Astrocyte (in vitro differentiated cells and primary cell): ENCODE results near the gene PSENEN. TPM values are rescaled to one million over a fixed set of nuclear protein-coding genes. Genes with fewer than 3 reads are reported as not detected.

Experiments used
- DNase-seq: peaks from one replicate; pipeline ENCODE4 v3.0.0-alpha.2; 2010; ENCODE audit warnings: low read depth
- FAIRE-seq: peaks from 2 replicates; lab custom pipeline; 2011; peaks lifted over from hg19 to GRCh38; lab: Jason Lieb, UNC
- H2AFZ ChIP-seq: 2 replicates; pipeline ENCODE4 v1.6.0; 2012; ENCODE audit warnings: low read depth, low read length, inconsistent platforms
- H3K27ac ChIP-seq: 2 replicates; pipeline ENCODE4 v1.5.1; 2011; ENCODE audit warnings: low read depth, low read length, inconsistent platforms
- H3K27me3 ChIP-seq: 2 replicates; pipeline ENCODE4 v1.6.0; 2011; ENCODE audit warnings: low read length, inconsistent platforms; ENCODE audit not compliant: insufficient read depth
- H3K36me3 ChIP-seq: 2 replicates; pipeline ENCODE4 v1.5.1; 2011; ENCODE audit warnings: low read length, inconsistent platforms; ENCODE audit not compliant: insufficient read depth
- H3K4me1 ChIP-seq: 2 replicates; pipeline ENCODE4 v1.5.1; 2011; ENCODE audit warnings: low read length, inconsistent platforms; ENCODE audit not compliant: insufficient read depth
- H3K4me2 ChIP-seq: 2 replicates; pipeline ENCODE4 v1.6.0; 2012; ENCODE audit warnings: low read length, inconsistent platforms
- H3K4me3 ChIP-seq: 2 replicates; pipeline ENCODE4 v1.5.1; 2011; ENCODE audit warnings: low read depth, mild to moderate bottlenecking, low read length, inconsistent platforms; ENCODE audit not compliant: insufficient read depth
- H3K79me2 ChIP-seq: 2 replicates; pipeline ENCODE4 v1.6.0; 2012; ENCODE audit warnings: mild to moderate bottlenecking, low read length, inconsistent platforms; ENCODE audit not compliant: insufficient read depth
- H3K9ac ChIP-seq: 2 replicates; pipeline ENCODE4 v1.6.0; 2012; ENCODE audit warnings: mild to moderate bottlenecking, low read length, inconsistent platforms
- H3K9me3 ChIP-seq: 2 replicates; pipeline ENCODE4 v1.5.1; 2012; ENCODE audit warnings: low read depth, mild to moderate bottlenecking, low read length, inconsistent platforms; ENCODE audit not compliant: insufficient read depth
- H4K20me1 ChIP-seq: 2 replicates; pipeline ENCODE4 v1.6.0; 2012; ENCODE audit warnings: low read length, inconsistent platforms; ENCODE audit not compliant: insufficient read depth
- H3K27ac Mint-ChIP-seq: one replicate; pipeline ENCODE4 v1.8.0; 2021; ENCODE audit warnings: mild to moderate bottlenecking, mixed read lengths; ENCODE audit not compliant: unreplicated experiment
- H3K27me3 Mint-ChIP-seq: one replicate; pipeline ENCODE4 v1.8.0; 2021; ENCODE audit warnings: low read depth, mixed read lengths; ENCODE audit not compliant: unreplicated experiment
- H3K36me3 Mint-ChIP-seq: one replicate; pipeline ENCODE4 v1.8.0; 2021; ENCODE audit warnings: low read depth, mixed read lengths; ENCODE audit not compliant: unreplicated experiment
- H3K4me1 Mint-ChIP-seq: one replicate; pipeline ENCODE4 v1.8.0; 2021; ENCODE audit warnings: low read depth, mixed read lengths; ENCODE audit not compliant: unreplicated experiment
- H3K4me3 Mint-ChIP-seq: one replicate; pipeline ENCODE4 v1.8.0; 2021; ENCODE audit warnings: mild to moderate bottlenecking, moderate library complexity, mixed read lengths; ENCODE audit not compliant: unreplicated experiment
- H3K9me3 Mint-ChIP-seq: one replicate; pipeline ENCODE4 v1.8.0; 2021; ENCODE audit warnings: mild to moderate bottlenecking, mixed read lengths; ENCODE audit not compliant: unreplicated experiment
- CTCF ChIP-seq: IDR thresholded peaks from 2 replicates; pipeline ENCODE4 v1.5.1; 2011; ENCODE audit warnings: low read depth, mild to moderate bottlenecking, inconsistent platforms, low read length, moderate library complexity; ENCODE audit not compliant: insufficient read depth
- EZH2 ChIP-seq: IDR thresholded peaks from 2 replicates; pipeline ENCODE4 v1.6.1; 2012; ENCODE audit warnings: mild to moderate bottlenecking, low read length, inconsistent platforms; ENCODE audit not compliant: insufficient read depth
- total RNA-seq: library from RNA; stranded (reverse); gene quantifications from 2 replicates; pipeline ENCODE4 v1.2.1, GENCODE V29; 2021

PSENEN gene
- total RNA-seq, 1 donor from 2014 or later, result 100 TPM

DNA sequence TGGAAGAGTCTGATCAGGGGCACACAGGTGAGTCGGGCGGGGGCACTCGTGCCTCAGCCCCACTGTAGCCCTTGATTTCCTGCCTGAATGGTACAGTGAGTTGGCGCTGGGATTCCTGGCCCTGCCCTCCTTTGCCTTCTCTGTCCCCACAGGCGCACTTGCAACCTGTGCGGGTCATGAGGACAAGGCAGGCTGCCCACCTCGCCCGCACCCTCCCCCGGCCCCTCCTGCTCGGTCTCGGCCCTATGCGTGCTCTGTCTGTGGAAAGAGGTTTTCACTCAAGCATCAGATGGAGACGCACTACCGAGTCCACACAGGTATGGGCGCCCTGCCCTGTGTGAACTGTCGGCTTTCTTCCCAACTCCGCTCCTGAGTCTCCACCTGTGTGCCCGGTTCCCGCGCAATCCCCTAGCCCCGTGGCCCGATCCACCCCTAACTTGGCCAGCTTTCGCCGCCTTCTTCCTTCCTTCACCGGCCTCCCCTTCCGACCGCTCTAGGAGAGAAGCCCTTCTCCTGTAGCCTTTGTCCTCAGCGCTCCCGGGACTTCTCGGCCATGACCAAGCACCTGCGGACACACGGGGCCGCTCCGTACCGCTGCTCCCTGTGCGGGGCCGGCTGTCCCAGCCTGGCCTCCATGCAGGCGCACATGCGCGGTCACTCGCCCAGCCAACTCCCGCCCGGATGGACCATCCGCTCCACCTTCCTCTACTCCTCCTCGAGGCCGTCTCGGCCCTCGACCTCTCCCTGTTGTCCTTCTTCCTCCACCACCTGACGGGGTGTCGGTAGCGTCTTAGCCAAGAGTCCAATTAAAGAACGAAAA, 29.3 kb upstream of the PSENEN start:
- Mint-ChIP-seq H3K9me3 (no peaks in the 10 kb centered on the region), H3K36me3 (peaks cover 9% of the 10 kb centered on the region), H3K27me3 (peaks cover 6% of the 10 kb centered on the region), H3K27ac (peak overlapping the region; percentile 87), H3K4me3 (peak overlapping the region; percentile 93), H3K4me1 (peaks cover 6% of the 10 kb centered on the region)
- peak overlapping the region; percentile 98 for H2AFZ ChIP-seq
- no peaks in the 10 kb centered on the region for H3K36me3 ChIP-seq
- DNase-seq (peak; percentile 30), FAIRE-seq (no peak)
- H4K20me1 ChIP-seq, result peaks cover 27% of the 10 kb centered on the region
- no peaks in the 10 kb centered on the region for H3K9me3 ChIP-seq
- H3K4me2 ChIP-seq, result peak overlapping the region; percentile 91
- H3K27me3 ChIP-seq, result peaks cover 2% of the 10 kb centered on the region
- H3K27ac ChIP-seq, result peak overlapping the region; percentile 28
- peaks cover 28% of the 10 kb centered on the region for H3K79me2 ChIP-seq
- H3K9ac ChIP-seq, result peak overlapping the region; percentile 79
- TF ChIP-seq CTCF (no peak), EZH2 (no peak)
- peaks cover 18% of the 10 kb centered on the region for H3K4me1 ChIP-seq
- H3K4me3 ChIP-seq, result peak overlapping the region; percentile 66

- FAIRE-seq (no peak), DNase-seq (peak; percentile 87)
- Mint-ChIP-seq H3K27me3 (peaks cover 6% of the 10 kb centered on the region), H3K4me3 (peak overlapping the region; percentile 93), H3K36me3 (peaks cover 9% of the 10 kb centered on the region), H3K4me1 (peaks cover 6% of the 10 kb centered on the region), H3K27ac (peak overlapping the region; percentile 87), H3K9me3 (no peaks in the 10 kb centered on the region)
- H3K9me3 ChIP-seq, result no peaks in the 10 kb centered on the region
- H2AFZ ChIP-seq, result peak overlapping the region; percentile 98
- peaks cover 2% of the 10 kb centered on the region for H3K27me3 ChIP-seq
- no peaks in the 10 kb centered on the region for H3K36me3 ChIP-seq
- peak; percentile 75 for TF ChIP-seq CTCF
- no peak for TF ChIP-seq EZH2
- H3K79me2 ChIP-seq, result peaks cover 35% of the 10 kb centered on the region
- H3K4me1 ChIP-seq, result peaks cover 18% of the 10 kb centered on the region
- H3K4me3 ChIP-seq, result peak overlapping the region; percentile 66
- H3K27ac ChIP-seq, result peak overlapping the region; percentile 58
- H3K4me2 ChIP-seq, result peak overlapping the region; percentile 91
- peaks cover 34% of the 10 kb centered on the region for H4K20me1 ChIP-seq
- peak overlapping the region; percentile 79 for H3K9ac ChIP-seq
Measured at GRCh38 chr19:35716801-35717664, 28.4 kb upstream of the PSENEN start.
